H1 (cell line): ENCODE data around the gene SRF. TPM values are rescaled to one million over a fixed set of nuclear protein-coding genes. Genes with fewer than 3 reads are reported as not detected.

Experiments
- CTCF ChIA-PET: fragments of 300-600 bp; sonication (Branson Sonifier 250); formaldehyde crosslinking; loops from one replicate; lab custom pipeline; 2021; ENCODE audit not compliant: partially characterized antibody; lab: Charles Lee
- POLR2A ChIA-PET: fragments of 300-600 bp; sonication (Branson Sonifier 250); formaldehyde crosslinking; loops from one replicate; lab custom pipeline; 2021; ENCODE audit warnings: inconsistent platforms; ENCODE audit not compliant: partially characterized antibody; lab: Charles Lee
- DNase-seq, 2 experiments: peaks; one replicate each; pipeline versions ENCODE4 v3.0.0 to v3.0.0-alpha.2; 2010 to 2022; ENCODE audit warnings: low spot score in 2 of 2, low read depth in 1 of 2, mixed read lengths in 1 of 2
- FAIRE-seq: peaks from 2 replicates; lab custom pipeline; 2011; peaks lifted over from hg19 to GRCh38; lab: Jason Lieb, UNC
- H2AFZ ChIP-seq: 2 replicates; pipeline ENCODE4 v1.8.1; 2012; ENCODE audit warnings: low read length, inconsistent platforms
- H2AK5ac ChIP-seq: 2 replicates; pipeline ENCODE4 v1.6.1; 2013; ENCODE audit warnings: low read depth, low read length
- H2BK120ac ChIP-seq: replicated peaks from 2 replicates; pipeline ENCODE3; 2013; ENCODE audit warnings: low read depth, low read length, inconsistent platforms
- H2BK12ac ChIP-seq: 2 replicates; pipeline ENCODE4 v1.6.1; 2013; ENCODE audit warnings: low read depth, low read length
- H2BK15ac ChIP-seq: 2 replicates; pipeline ENCODE4 v1.6.1; 2013; ENCODE audit warnings: low read length
- H2BK20ac ChIP-seq: 2 replicates; pipeline ENCODE4 v1.6.1; 2013; ENCODE audit warnings: low read length
- H2BK5ac ChIP-seq: 2 replicates; pipeline ENCODE4 v1.6.1; 2013; ENCODE audit warnings: low read depth, low read length
- H3K14ac ChIP-seq: 2 replicates; pipeline ENCODE4 v1.6.1; 2013; ENCODE audit warnings: inconsistent platforms; ENCODE audit not compliant: insufficient read length
- H3K18ac ChIP-seq: 2 replicates; pipeline ENCODE4 v1.6.1; 2013; ENCODE audit warnings: low read length; ENCODE audit errors: extremely low read depth
- H3K23ac ChIP-seq: 2 replicates; pipeline ENCODE4 v1.6.1; 2013; ENCODE audit warnings: inconsistent platforms; ENCODE audit not compliant: insufficient read length
- H3K23me2 ChIP-seq: 2 replicates; pipeline ENCODE4 v1.6.1; 2013; ENCODE audit warnings: low read depth, low read length
- H3K27ac ChIP-seq: 2 replicates; pipeline ENCODE4 v1.6.1; 2011; ENCODE audit warnings: low read depth, low read length, inconsistent platforms
- H3K27me3 ChIP-seq, 4 experiments: replicated peaks in 1 of 4; 1 replicate in 1 of 4; 2 replicates in 3 of 4; pipeline versions ENCODE4 v1.6.1 to v1.8.1; 2011 to 2013; ENCODE audit warnings: low read length in 3 of 4, mild to moderate bottlenecking in 3 of 4, inconsistent platforms in 2 of 4, mixed read lengths in 2 of 4, moderate library complexity in 1 of 4; ENCODE audit not compliant: control insufficient read depth in 3 of 4, insufficient read depth in 3 of 4; ENCODE audit errors: extremely low read depth in 1 of 4
- H3K36me3 ChIP-seq, 4 experiments: 2 replicates each; pipeline versions ENCODE4 v1.6.1 to v1.8.1; 2011 to 2013; ENCODE audit warnings: mild to moderate bottlenecking in 4 of 4, low read length in 3 of 4, moderate library complexity in 2 of 4, control low read depth in 1 of 4, inconsistent platforms in 1 of 4; ENCODE audit not compliant: insufficient read depth in 4 of 4, control insufficient read depth in 2 of 4
- H3K4ac ChIP-seq: replicated peaks from 2 replicates; pipeline ENCODE3; 2013; ENCODE audit warnings: low read length, low read depth, mixed read lengths, inconsistent platforms; ENCODE audit not compliant: insufficient read length
- H3K4me1 ChIP-seq, 4 experiments: replicated peaks in 1 of 4; 1 replicate in 1 of 4; 2 replicates in 3 of 4; pipeline versions ENCODE4 v1.6.1 to v1.8.1; 2011 to 2013; ENCODE audit warnings: low read length in 3 of 4, inconsistent platforms in 2 of 4, mixed read lengths in 1 of 4; ENCODE audit not compliant: insufficient read depth in 4 of 4, control insufficient read depth in 3 of 4
- H3K4me2 ChIP-seq, 2 experiments: 2 replicates each; pipeline versions ENCODE4 v1.6.1 to v1.8.1; 2011 to 2013; ENCODE audit warnings: low read depth in 2 of 2, low read length in 2 of 2, control low read depth in 1 of 2, inconsistent platforms in 1 of 2, mild to moderate bottlenecking in 1 of 2; ENCODE audit not compliant: insufficient read depth in 1 of 2
- H3K4me3 ChIP-seq, 4 experiments: fragments of 200-600, 300-600 bp in 1 of 4; sonication (generic), shearing (Covaris generic), sonication (Bioruptor Twin) in 1 of 4; 2 replicates each; pipeline versions ENCODE4 v1.5.1 to v1.8.1; 2011 to 2016; ENCODE audit warnings: low read length in 4 of 4, low read depth in 3 of 4, control low read depth in 2 of 4, inconsistent platforms in 2 of 4, mild to moderate bottlenecking in 2 of 4, mixed read lengths in 1 of 4, moderate library complexity in 1 of 4; ENCODE audit not compliant: insufficient read depth in 2 of 4; ENCODE audit errors: extremely low read depth in 1 of 4
- H3K56ac ChIP-seq: replicated peaks from 2 replicates; pipeline ENCODE3; 2013; ENCODE audit warnings: low read depth, mild to moderate bottlenecking, mixed read lengths, low read length, inconsistent platforms; ENCODE audit not compliant: insufficient read length
- H3K79me1 ChIP-seq: 2 replicates; pipeline ENCODE4 v1.6.1; 2013; ENCODE audit warnings: low read depth, low read length, control low read depth
- H3K79me2 ChIP-seq, 2 experiments: 2 replicates each; pipeline versions ENCODE4 v1.6.1 to v1.8.1; 2012 to 2013; ENCODE audit warnings: low read length in 2 of 2, mild to moderate bottlenecking in 2 of 2, inconsistent platforms in 1 of 2; ENCODE audit not compliant: insufficient read depth in 2 of 2, control insufficient read depth in 1 of 2
- H3K9ac ChIP-seq, 4 experiments: replicated peaks in 1 of 4; 1 replicate in 1 of 4; 2 replicates in 3 of 4; pipeline versions ENCODE4 v1.6.1 to v1.8.1; 2011 to 2013; ENCODE audit warnings: low read depth in 3 of 4, low read length in 3 of 4, control low read depth in 2 of 4, mild to moderate bottlenecking in 2 of 4, moderate library complexity in 2 of 4, inconsistent platforms in 1 of 4; ENCODE audit errors: extremely low read depth in 1 of 4
- H3K9me3 ChIP-seq, 2 experiments: 2 replicates each; pipeline versions ENCODE4 v1.6.1 to v1.8.1; 2012 to 2013; ENCODE audit warnings: mild to moderate bottlenecking in 2 of 2, moderate library complexity in 2 of 2, control low read depth in 1 of 2, inconsistent platforms in 1 of 2, low read depth in 1 of 2, low read length in 1 of 2, mixed read lengths in 1 of 2; ENCODE audit not compliant: insufficient read depth in 2 of 2
- H4K20me1 ChIP-seq, 2 experiments: replicated peaks in 1 of 2; 2 replicates each; pipeline versions ENCODE3 to v1.8.1; 2011 to 2013; ENCODE audit warnings: inconsistent platforms in 2 of 2, low read length in 2 of 2, mild to moderate bottlenecking in 1 of 2; ENCODE audit not compliant: insufficient read depth in 2 of 2, control insufficient read depth in 1 of 2
- H4K5ac ChIP-seq: 2 replicates; pipeline ENCODE4 v1.6.1; 2013; ENCODE audit warnings: low read length, low read depth, mixed read lengths, inconsistent platforms; ENCODE audit not compliant: insufficient read length
- H4K8ac ChIP-seq: 2 replicates; pipeline ENCODE4 v1.8.0; 2013; ENCODE audit warnings: mild to moderate bottlenecking, moderate library complexity, low read length, inconsistent platforms; ENCODE audit not compliant: insufficient read depth; ENCODE audit errors: extremely low read depth
- H4K91ac ChIP-seq: replicated peaks from 2 replicates; pipeline ENCODE3; 2013; ENCODE audit warnings: low read length, mixed read lengths, inconsistent platforms; ENCODE audit not compliant: insufficient read length
- WGBS, 2 experiments: shearing (Covaris generic) in 1 of 2; methylation state at CpG; one replicate each; pipeline versions ENCODE4 v1.1.6 to v1.1.7; 2013 to 2015; ENCODE audit warnings: low lambda C conversion rate in 2 of 2, mixed read lengths in 2 of 2, inconsistent platforms in 1 of 2, low coverage in 1 of 2, missing lambda C conversion rate in 1 of 2; ENCODE audit not compliant: insufficient replicate concordance in 2 of 2, insufficient coverage in 1 of 2, insufficient read length in 1 of 2; ENCODE audit errors: extremely low coverage in 1 of 2, missing lambda C conversion rate in 1 of 2; 5-methylcytosine and 5-hydroxymethylcytosine counted together
- polyA plus RNA-seq, 7 experiments: library from polyadenylated mRNA; depleted of rRNA in 3 of 7; stranded (reverse) in 5 of 7; unstranded in 2 of 7; fragments of >200 nt in 5 of 7; fragments of 200-250 nt in 2 of 7; gene quantifications; 1 replicate in 5 of 7; 2 replicates in 1 of 7; 4 replicates in 1 of 7; pipeline versions ENCODE4 v1.2.1 to v1.2.3, GENCODE V29; 2011 to 2013; ENCODE audit warnings: missing spikeins in 2 of 7, mixed read lengths in 2 of 7
- total RNA-seq: library from RNA; stranded (reverse); fragmentation: NEBNext Ultra II Directional; extraction: Animal tissue kit (Norgen Biotek cat#: 25700); gene quantifications from 2 replicates; pipeline ENCODE4 v1.2.1, GENCODE V29; 2021

SRF gene
- total and polyA plus RNA-seq, 2 of the 8 experiments (the other 6 are each of a cell fraction or from before 2014, with no cell fraction given): 49.0 to 69.5 TPM

DNA sequence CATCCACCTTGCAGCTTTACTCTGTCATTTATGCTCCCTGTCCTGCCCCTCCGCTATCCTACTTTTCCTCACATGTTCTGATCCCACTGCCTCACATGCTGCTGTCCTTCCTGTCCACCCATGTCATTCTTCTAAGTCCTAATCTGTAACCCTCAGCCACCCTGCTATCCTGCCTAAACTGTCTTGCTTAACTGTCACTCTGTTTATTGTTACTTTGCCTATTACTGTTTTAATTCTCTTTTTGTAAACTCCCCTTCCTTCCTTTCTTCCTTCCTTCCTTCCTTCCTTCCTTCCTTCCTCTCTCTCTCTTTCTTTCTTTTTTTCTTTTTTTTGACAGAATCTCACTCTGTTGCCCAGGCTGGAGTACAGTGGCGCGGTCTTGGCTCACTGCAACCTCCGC, 12.4 kb downstream of the SRF start:
- Histone ChIP-seq H4K91ac (peak overlapping the region; percentile 34), H2BK12ac (peak overlapping the region; percentile 80; the same call in 1 of the 2 replicates), H3K27ac (no peak overlapping the region), H2BK20ac (no peak overlapping the region), H3K23ac (no peak overlapping the region), H3K4ac (no peak overlapping the region), H3K9ac (no peak overlapping the region), H4K20me1 (peaks cover 0 to under 1% of the 10 kb centered on the region in 2 experiments), H3K4me1 (peaks cover 0 to 3% (median 1%) of the 10 kb centered on the region in 4 experiments; a peak in 1 of 7 replicates), H4K8ac (no peak overlapping the region), H4K5ac (no peak overlapping the region), H3K79me2 (no peaks in the 10 kb centered on the region), H2AK5ac (peak overlapping the region; percentile 71; the same call in 1 of the 2 replicates), H3K79me1 (no peaks in the 10 kb centered on the region), H3K23me2 (peaks cover 8% of the 10 kb centered on the region), H2BK120ac (no peak overlapping the region), H3K18ac (no peak overlapping the region; the same call in 1 of the 2 replicates), H3K4me2 (no peak overlapping the region; a peak in 1 of 4 replicates), H3K14ac (no peak overlapping the region), H3K9me3 (no peaks in the 10 kb centered on the region), H3K27me3 (no peaks in the 10 kb centered on the region; a peak in 1 of 7 replicates), H2BK5ac (no peak overlapping the region), H2AFZ (no peak overlapping the region), H2BK15ac (peak overlapping the region; percentile 81; the same call in 1 of the 2 replicates), H3K56ac (no peak overlapping the region), H3K4me3 (no peak overlapping the region), H3K36me3 (peaks cover 5 to 13% (median 10%) of the 10 kb centered on the region in 4 experiments; a peak in 7 of 8 replicates)
- DNase-seq (no peak), FAIRE-seq (no peak)
- ChIA-PET POLR2A (interaction anchor here (1.7 to 4.0 kb wide), 8 partner anchors 8 to 107 kb away, joined by 5 to 30 read pairs (median 10); partner anchors contain the start of genes PTK7 and SRF), CTCF (no interaction called here)
- 95% methylated on average over 1 of the region's 4 CpGs; no CpG with 5 or more reads in 1 of the 2 experiments for WGBS, 2 experiments
